HepG2 (cell line): ENCODE measurements around the gene ST6GALNAC3. TPM values are rescaled to one million over a fixed set of nuclear protein-coding genes. Genes with fewer than 3 reads are reported as not detected.

Experiments
- ATAC-seq: fragments of 200-7000 bp; cut with Tn5 transposase; 3 replicates; pipeline ENCODE4 v1.9.1; 2020; ENCODE audit warnings: mild to moderate bottlenecking, moderate library complexity
- BruUV-seq: library from RNA; stranded (reverse); fragments of 400-500 nt; replicated peaks from 2 replicates; lab custom pipeline; 2021; lab: Mats Ljungman, UMichigan
- CTCF ChIA-PET: fragments of 300-600 bp; formaldehyde crosslinking; extraction: SDS; loops from one replicate; lab custom pipeline; 2021; ENCODE audit warnings: low total read pairs, inconsistent platforms, low intra/inter-chr PET ratio; lab: Yijun Ruan, JAX
- POLR2A ChIA-PET: fragments of 350-600 bp; sonication (Branson Sonifier 250); formaldehyde crosslinking; loops from one replicate; lab custom pipeline; 2020; ENCODE audit warnings: antibody characterized with exemption, inconsistent platforms; lab: Yijun Ruan, JAX
- DNase-seq: peaks from one replicate; pipeline ENCODE4 v3.0.0-alpha.2; 2015; ENCODE audit warnings: low spot score
- FAIRE-seq: peaks from 3 replicates; lab custom pipeline; 2011; peaks lifted over from hg19 to GRCh38; lab: Jason Lieb, UNC
- H2AFZ ChIP-seq: one replicate; pipeline ENCODE4 v1.6.1; 2011; ENCODE audit warnings: low read length, inconsistent platforms
- H3K27ac ChIP-seq: fragments of 300-600 bp; 3 replicates; pipeline ENCODE4 v1.8.0; 2011; ENCODE audit warnings: mixed run types, mild to moderate bottlenecking, mixed read lengths, low read length, inconsistent platforms; ENCODE audit not compliant: insufficient read depth; ENCODE audit errors: extremely low read length
- H3K27me3 ChIP-seq, 2 experiments: fragments of 200-600 bp in 1 of 2; 2 replicates in 1 of 2; 3 replicates in 1 of 2; pipeline versions ENCODE4 v1.6.0 to v1.8.0; 2011; ENCODE audit warnings: low read length in 2 of 2, mild to moderate bottlenecking in 2 of 2, moderate library complexity in 2 of 2, inconsistent platforms in 1 of 2; ENCODE audit not compliant: insufficient read depth in 2 of 2, control insufficient read depth in 1 of 2
- H3K36me3 ChIP-seq, 2 experiments: fragments of 200-600 bp in 1 of 2; replicated peaks in 1 of 2; 2 replicates in 1 of 2; 3 replicates in 1 of 2; pipeline versions ENCODE4 v1.5.1 to v1.8.0; 2011; ENCODE audit warnings: low read length in 2 of 2, inconsistent platforms in 1 of 2; ENCODE audit not compliant: insufficient read depth in 2 of 2, control insufficient read depth in 1 of 2
- H3K4me1 ChIP-seq: 2 replicates; pipeline ENCODE4 v1.5.1; 2012; ENCODE audit warnings: low read length, inconsistent platforms; ENCODE audit not compliant: insufficient read depth
- H3K4me2 ChIP-seq: 2 replicates; pipeline ENCODE4 v1.6.0; 2011; ENCODE audit warnings: low read depth, low read length, inconsistent platforms
- H3K4me3 ChIP-seq, 3 experiments: fragments of 200-600 bp in 1 of 3; sonication (generic), shearing (Covaris generic) in 1 of 3; replicated peaks in 1 of 3; 2 replicates each; pipeline ENCODE4 v1.5.1; 2011 to 2016; ENCODE audit warnings: low read length in 3 of 3, inconsistent platforms in 2 of 3, low read depth in 2 of 3, mild to moderate bottlenecking in 2 of 3, control low read depth in 1 of 3, mixed read lengths in 1 of 3; ENCODE audit not compliant: insufficient read depth in 1 of 3
- H3K79me2 ChIP-seq: one replicate; pipeline ENCODE4 v1.6.1; 2011; ENCODE audit warnings: low read length, inconsistent platforms; ENCODE audit not compliant: insufficient read depth
- H3K9ac ChIP-seq: 2 replicates; pipeline ENCODE4 v1.6.0; 2011; ENCODE audit warnings: mild to moderate bottlenecking, low read depth, low read length, inconsistent platforms; ENCODE audit not compliant: insufficient read depth
- H3K9me3 ChIP-seq: 2 replicates; pipeline ENCODE4 v1.5.1; 2012; ENCODE audit warnings: mild to moderate bottlenecking, low read length
- H4K20me1 ChIP-seq: 2 replicates; pipeline ENCODE4 v1.6.0; 2011; ENCODE audit warnings: inconsistent platforms, mild to moderate bottlenecking, low read length, moderate library complexity; ENCODE audit not compliant: insufficient read depth
- AGO2 ChIP-seq: fragments of 200-400 bp; formaldehyde crosslinking; optimal IDR thresholded peaks from 2 replicates; pipeline ENCODE3; 2017; ENCODE audit warnings: mild to moderate bottlenecking, low read depth, low read length, moderate library complexity
- EEA1 ChIP-seq: sonication (generic); formaldehyde crosslinking; IDR thresholded peaks from 2 replicates; pipeline ENCODE4 v1.5.1; 2020; ENCODE audit warnings: mild to moderate bottlenecking, missing genetic modification reagents, borderline replicate concordance
- ESRRA ChIP-seq: sonication (generic); formaldehyde crosslinking; IDR thresholded peaks from 2 replicates; pipeline ENCODE4 v1.5.1; 2020; ENCODE audit warnings: mild to moderate bottlenecking, low read depth, missing genetic modification reagents
- FOXC1 ChIP-seq: sonication (generic); formaldehyde crosslinking; IDR thresholded peaks from 2 replicates; pipeline ENCODE4 v1.8.0; 2022; ENCODE audit warnings: mild to moderate bottlenecking, missing genetic modification reagents, borderline replicate concordance
- GABPB1 ChIP-seq: IDR thresholded peaks from 2 replicates; pipeline ENCODE4 v1.6.1; 2016; ENCODE audit warnings: mild to moderate bottlenecking, missing genetic modification reagents, moderate library complexity, missing compliant biosample characterization
- GLMP ChIP-seq: sonication (generic); formaldehyde crosslinking; IDR thresholded peaks from 2 replicates; pipeline ENCODE4 v1.9.0; 2021; ENCODE audit warnings: missing genetic modification reagents, mild to moderate bottlenecking, borderline replicate concordance
- MED8 ChIP-seq: sonication (generic); formaldehyde crosslinking; IDR thresholded peaks from 2 replicates; pipeline ENCODE4 v1.8.1; 2023; ENCODE audit warnings: mild to moderate bottlenecking, missing genetic modification reagents; ENCODE audit not compliant: insufficient replicate concordance
- NFYB ChIP-seq: sonication (generic); formaldehyde crosslinking; IDR thresholded peaks from 2 replicates; pipeline ENCODE4 v1.4.0; 2020; ENCODE audit warnings: missing genetic modification reagents
- SIX4 ChIP-seq: sonication (generic); formaldehyde crosslinking; IDR thresholded peaks from 2 replicates; pipeline ENCODE4 v1.4.0; 2020; ENCODE audit warnings: missing genetic modification reagents
- ZBTB46 ChIP-seq: sonication (generic); formaldehyde crosslinking; IDR thresholded peaks from 2 replicates; pipeline ENCODE4 v1.4.0; 2020; ENCODE audit warnings: mild to moderate bottlenecking, missing genetic modification reagents, borderline replicate concordance
- ZFYVE20 ChIP-seq: sonication (generic); formaldehyde crosslinking; IDR thresholded peaks from 2 replicates; pipeline ENCODE4 v1.8.0; 2023; ENCODE audit warnings: low read depth, mild to moderate bottlenecking, moderate library complexity, missing genetic modification reagents, borderline replicate concordance
- ZSCAN5A ChIP-seq: sonication (generic); formaldehyde crosslinking; IDR thresholded peaks from 2 replicates; pipeline ENCODE4 v1.8.0; 2022; ENCODE audit warnings: mild to moderate bottlenecking, missing genetic modification reagents, borderline replicate concordance
- WGBS: methylation state at CpG from one replicate; pipeline ENCODE4 v1.1.6; 2017; ENCODE audit warnings: low lambda C conversion rate; 5-methylcytosine and 5-hydroxymethylcytosine counted together
- in situ Hi-C: cut with HindIII; loops from 2 replicates; pipeline ENCODE4 v1.10.0; 2017; ENCODE audit warnings: low pct_unique_long_range_greater_than_20kb; ENCODE audit not compliant: extremely low pct_ligation_motif_present
- intact Hi-C: fragments of 100-400 bp; cut with micrococcal nuclease; formaldehyde crosslinking; loops from one replicate; pipeline ENCODE4 v1.10.0; 2022; ENCODE audit not compliant: unreplicated experiment
- polyA plus RNA-seq, 8 experiments: library from polyadenylated mRNA; depleted of rRNA in 3 of 8; stranded (reverse) in 7 of 8; unstranded in 1 of 8; fragments of >200 nt; fragmentation: Illumina TruSeq in 4 of 8; extraction: Trizol in 4 of 8; gene quantifications; 2 replicates each; pipeline versions ENCODE4 v1.2.1 to v1.2.3, GENCODE V29; 2011 to 2016; ENCODE audit warnings: low read depth in 4 of 8, missing spikeins in 1 of 8, mixed read lengths in 1 of 8; ENCODE audit not compliant: insufficient read depth in 1 of 8
- total RNA-seq, 5 experiments: library from RNA; depleted of rRNA; stranded (reverse); fragments of >200 nt; fragmentation: Illumina TruSeq; extraction: Trizol; gene quantifications; 2 replicates each; pipeline ENCODE4 v1.2.3, GENCODE V29; 2016; ENCODE audit warnings: low read depth in 1 of 5

The ST6GALNAC3 gene
- total and polyA plus RNA-seq, 2 of the 13 experiments (the other 11 are each of a cell fraction or from before 2014, with no cell fraction given): not detected

GRCh38 chr1:76274302-76274701, 199.8 kb downstream of the ST6GALNAC3 start (continued):
- no peak for TF ChIP-seq GLMP (CRISPR knock-in tag)

- no peaks in the 10 kb centered on the region for H4K20me1 ChIP-seq
- FAIRE-seq: no peak
- no peaks in the 10 kb centered on the region for H3K27me3 ChIP-seq
- CTCF ChIA-PET: no interaction called here
- ATAC-seq: no peak
- H3K4me1 ChIP-seq: no peaks in the 10 kb centered on the region
- 2% methylated on average over 3 of the region's 3 CpGs for WGBS
- no peak overlapping the region for H3K9ac ChIP-seq
- H3K4me3 ChIP-seq: no peak overlapping the region
- H3K79me2 ChIP-seq: no peaks in the 10 kb centered on the region
- POLR2A ChIA-PET: no interaction called here
- intact Hi-C loops (no loop called here), in situ Hi-C loops (no loop called here)
- no peak overlapping the region for H2AFZ ChIP-seq
- no TSS peak for BruUV-seq
- no peak overlapping the region for H3K4me2 ChIP-seq
- H3K9me3 ChIP-seq: no peaks in the 10 kb centered on the region
- no peak overlapping the region for H3K27ac ChIP-seq
- no peaks in the 10 kb centered on the region for H3K36me3 ChIP-seq
- no peak for DNase-seq
- TF ChIP-seq ZSCAN5A: no peak
- no peak for TF ChIP-seq FOXC1 (CRISPR knock-in tag)
- TF ChIP-seq AGO2: no peak
- no peak for TF ChIP-seq ESRRA
- no peak for TF ChIP-seq GABPB1 (CRISPR knock-in tag)
- no peak for TF ChIP-seq NFYB (CRISPR knock-in tag)
- TF ChIP-seq EEA1 (CRISPR knock-in tag): no peak
- no peak for TF ChIP-seq SIX4 (CRISPR knock-in tag)
- TF ChIP-seq ZFYVE20 (CRISPR knock-in tag): no peak
- TF ChIP-seq ZBTB46 (CRISPR knock-in tag): no peak
- TF ChIP-seq MED8 (CRISPR knock-in tag): no peak
Observed at GRCh38 chr1:76274718-76275117, 200.2 kb downstream of the ST6GALNAC3 start.
